Vagina (tissue), 2 donors: ENCODE data around the gene FGD2. TPM values are rescaled to one million over a fixed set of nuclear protein-coding genes. Genes with fewer than 3 reads are reported as not detected.

Experiments
- DNase-seq, 2 donors: peaks; one replicate each; pipeline ENCODE4 v3.0.0-alpha.2; 2017; ENCODE audit errors: extremely low spot score in 2 of 2
- H3K27ac ChIP-seq: fragments of 200-600 bp; sonication (generic); one replicate; pipeline ENCODE4 v1.5.1; 2019
- H3K27me3 ChIP-seq: fragments of 200-600 bp; sonication (generic); one replicate; pipeline ENCODE4 v1.5.1; 2019
- H3K36me3 ChIP-seq, 2 donors: fragments of 200-600 bp; sonication (generic); one replicate each; pipeline ENCODE4 v1.5.1; 2017 to 2019
- H3K4me1 ChIP-seq: fragments of 200-600 bp; sonication (generic); one replicate; pipeline ENCODE4 v1.5.1; 2019
- H3K4me3 ChIP-seq, 2 donors: fragments of 200-600 bp; sonication (generic); 1 replicate in 1 of 2; 2 replicates in 1 of 2; pipeline ENCODE4 v1.5.1; 2016 to 2019
- H3K9me3 ChIP-seq: fragments of 200-600 bp; sonication (generic); one replicate; pipeline ENCODE4 v1.5.1; 2019
- POLR2A ChIP-seq, 2 donors: fragments of 450-650 bp; IDR thresholded peaks; one replicate each; pipeline ENCODE4 v1.6.1; 2017; ENCODE audit warnings: antibody characterized with exemption in 2 of 2, mild to moderate bottlenecking in 2 of 2, moderate library complexity in 2 of 2
- POLR2AphosphoS5 ChIP-seq, 2 donors: sonication (generic); formaldehyde crosslinking; IDR thresholded peaks; one replicate each; pipeline ENCODE4 v1.9.0; 2017; ENCODE audit warnings: antibody characterized with exemption in 2 of 2, mild to moderate bottlenecking in 2 of 2, low read depth in 1 of 2; ENCODE audit not compliant: insufficient read depth in 1 of 2
- intact Hi-C: fragments of 100-400 bp; cut with DNase I; formaldehyde crosslinking; loops from one replicate; pipeline ENCODE4 v1.15.1; 2023
- total RNA-seq: library from RNA; depleted of rRNA; stranded (reverse); fragments of >200 nt; gene quantifications from one replicate; pipeline ENCODE4 v1.2.3, GENCODE V29; 2016
- TF ChIP-seq, protein P1 (sequence below), 3 experiments: fragments of 450-650 bp in 2 of 3; fragments of 200-600 bp in 1 of 3; sonication (generic) in 1 of 3; IDR thresholded peaks; one replicate each; pipeline ENCODE4 v1.5.1; 2017 to 2019; ENCODE audit warnings: antibody characterized with exemption in 3 of 3, mild to moderate bottlenecking in 2 of 3, moderate library complexity in 2 of 3

The FGD2 gene
- total RNA-seq, 1 donor from 2014 or later, result 20.4 TPM

DNA sequence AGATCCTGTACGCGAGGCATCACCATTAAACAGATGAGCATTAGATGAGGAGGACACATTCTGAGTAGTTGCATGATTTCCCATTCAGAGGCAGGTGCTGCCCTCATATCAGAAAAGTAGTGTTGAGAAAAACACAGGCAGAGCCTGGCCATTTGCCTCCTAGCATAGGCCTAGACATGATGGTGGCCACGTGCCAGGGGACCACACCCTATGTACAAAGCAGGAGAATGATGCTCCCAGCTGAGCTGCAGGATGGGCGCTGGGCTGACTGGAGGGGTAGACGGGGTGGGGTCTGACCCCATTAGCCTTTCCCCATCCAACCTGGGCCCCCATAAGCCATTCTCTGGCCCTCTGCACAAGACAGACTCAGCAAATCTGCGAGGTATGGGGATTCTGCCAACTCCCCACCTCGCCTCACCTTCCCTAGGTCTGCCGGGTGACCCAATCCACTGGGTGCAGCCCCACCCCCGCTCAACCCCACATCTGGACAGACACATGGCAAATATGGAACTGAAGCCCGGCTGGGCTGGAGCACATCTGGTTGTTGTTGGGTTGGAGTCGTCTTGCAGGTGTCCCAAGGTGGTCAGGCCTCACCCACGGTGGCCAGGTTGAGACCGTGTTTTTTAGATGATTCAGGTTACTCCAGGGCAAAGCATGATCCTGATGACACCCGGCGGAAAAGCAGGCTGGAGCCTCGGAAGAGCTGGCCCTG lies 37.0 kb upstream of the FGD2 start:
- Histone ChIP-seq H3K27me3 (no peaks in the 10 kb centered on the region), H3K27ac (peak overlapping the region; percentile 79), H3K4me3 (no peak overlapping the region), H3K36me3 (peaks cover 0 to 59% of the 10 kb centered on the region in 2 donors), H3K4me1 (peaks cover 70% of the 10 kb centered on the region), H3K9me3 (no peaks in the 10 kb centered on the region)
- intact Hi-C loops, result no loop called here
- TF ChIP-seq POLR2AphosphoS5 (IDR thresholded peaks at IDR 0.05; ENCODE audit: insufficient read depth in 1 of 2, low read depth in 1 of 2) (no peak), POLR2A (IDR thresholded peaks at IDR 0.05) (no peak)
- TF ChIP-seq, protein P1, sequence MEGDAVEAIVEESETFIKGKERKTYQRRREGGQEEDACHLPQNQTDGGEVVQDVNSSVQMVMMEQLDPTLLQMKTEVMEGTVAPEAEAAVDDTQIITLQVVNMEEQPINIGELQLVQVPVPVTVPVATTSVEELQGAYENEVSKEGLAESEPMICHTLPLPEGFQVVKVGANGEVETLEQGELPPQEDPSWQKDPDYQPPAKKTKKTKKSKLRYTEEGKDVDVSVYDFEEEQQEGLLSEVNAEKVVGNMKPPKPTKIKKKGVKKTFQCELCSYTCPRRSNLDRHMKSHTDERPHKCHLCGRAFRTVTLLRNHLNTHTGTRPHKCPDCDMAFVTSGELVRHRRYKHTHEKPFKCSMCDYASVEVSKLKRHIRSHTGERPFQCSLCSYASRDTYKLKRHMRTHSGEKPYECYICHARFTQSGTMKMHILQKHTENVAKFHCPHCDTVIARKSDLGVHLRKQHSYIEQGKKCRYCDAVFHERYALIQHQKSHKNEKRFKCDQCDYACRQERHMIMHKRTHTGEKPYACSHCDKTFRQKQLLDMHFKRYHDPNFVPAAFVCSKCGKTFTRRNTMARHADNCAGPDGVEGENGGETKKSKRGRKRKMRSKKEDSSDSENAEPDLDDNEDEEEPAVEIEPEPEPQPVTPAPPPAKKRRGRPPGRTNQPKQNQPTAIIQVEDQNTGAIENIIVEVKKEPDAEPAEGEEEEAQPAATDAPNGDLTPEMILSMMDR (IDR thresholded peaks at IDR 0.05), result no peak
- DNase-seq, result no peak

DNA sequence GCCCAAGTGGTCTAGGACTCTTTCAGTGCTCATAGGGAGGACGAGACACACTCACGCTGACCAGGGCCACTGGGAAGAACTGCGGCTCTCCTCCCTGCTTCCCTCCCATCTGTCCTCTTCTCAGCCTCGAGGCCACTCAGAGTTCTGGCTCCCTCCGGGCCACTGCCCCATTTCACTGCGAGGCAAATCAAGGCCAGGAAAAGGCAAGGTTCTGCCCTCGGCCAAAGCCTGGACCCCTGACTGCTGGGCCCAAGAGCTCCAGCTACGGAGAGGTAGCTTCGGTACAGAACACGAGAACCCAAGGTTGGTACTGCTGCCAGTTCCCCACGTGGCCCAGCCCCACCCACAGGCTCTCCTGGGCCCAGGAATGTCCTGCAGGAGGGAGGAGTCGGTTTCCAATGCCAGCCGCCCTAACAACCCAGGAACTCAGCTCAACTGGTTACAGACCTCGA lies 36.2 kb upstream of the FGD2 start:
- no peak for DNase-seq
- Histone ChIP-seq H3K9me3 (no peaks in the 10 kb centered on the region), H3K4me3 (no peak overlapping the region), H3K27ac (peak overlapping the region; percentile 79), H3K4me1 (peaks cover 65% of the 10 kb centered on the region), H3K27me3 (no peaks in the 10 kb centered on the region), H3K36me3 (peaks cover 0 to 68% of the 10 kb centered on the region in 2 donors)
- TF ChIP-seq, protein P1 (IDR thresholded peaks at IDR 0.05), result no peak
- TF ChIP-seq POLR2A (IDR thresholded peaks at IDR 0.05) (no peak), POLR2AphosphoS5 (IDR thresholded peaks at IDR 0.05; ENCODE audit: insufficient read depth in 1 of 2, low read depth in 1 of 2) (no peak)
- intact Hi-C loops, result no loop called here

DNA sequence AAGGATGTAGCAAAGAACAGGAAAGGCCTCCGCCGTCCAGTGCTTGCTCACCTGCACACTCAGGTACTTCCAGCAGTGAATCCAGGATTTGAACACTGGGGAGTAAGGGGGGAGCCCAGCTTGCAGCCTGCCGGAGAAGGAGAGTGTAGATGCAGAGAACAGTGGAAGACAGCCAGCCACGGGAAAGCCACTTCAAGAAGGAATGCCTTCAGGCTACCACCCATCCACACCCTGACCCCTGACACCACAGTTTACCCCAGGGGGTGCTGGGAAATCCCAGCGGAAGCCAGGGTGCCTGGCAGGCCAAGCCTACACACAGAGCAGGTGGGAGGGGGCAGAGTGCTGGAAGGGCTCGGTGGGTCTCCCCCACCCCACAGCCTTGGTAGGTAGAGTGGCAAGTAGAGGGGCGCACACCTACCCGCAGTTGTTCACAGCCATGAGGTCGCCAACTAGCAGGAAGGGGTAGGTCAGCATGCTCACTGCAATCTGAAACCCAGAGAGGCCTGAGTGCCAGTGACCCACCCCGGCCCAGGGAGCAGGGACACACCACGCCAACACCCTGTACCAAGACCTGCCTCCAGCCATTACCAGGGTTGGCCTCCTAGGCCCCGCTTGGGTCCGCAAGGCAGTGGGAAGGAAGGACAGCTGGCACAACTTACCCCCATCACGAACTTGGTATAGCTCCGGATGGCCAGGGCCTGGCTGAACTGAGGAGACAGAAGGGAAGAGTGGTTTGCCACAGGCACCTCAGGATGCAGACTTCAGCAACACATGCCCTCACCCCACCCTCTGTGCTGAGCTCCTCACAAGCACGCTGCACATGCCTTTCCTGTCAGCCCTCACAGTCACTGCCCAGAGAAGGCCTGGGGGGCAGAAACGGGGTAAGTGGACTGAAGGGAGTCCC lies 35.2 kb upstream of the FGD2 start:
- Histone ChIP-seq H3K4me1 (peaks cover 58% of the 10 kb centered on the region), H3K27me3 (no peaks in the 10 kb centered on the region), H3K9me3 (no peaks in the 10 kb centered on the region), H3K4me3 (no peak overlapping the region), H3K27ac (peak overlapping the region; percentile 79), H3K36me3 (peaks cover 0 to 78% of the 10 kb centered on the region in 2 donors)
- no peak for DNase-seq
- intact Hi-C loops, result no loop called here
- no peak for TF ChIP-seq POLR2AphosphoS5 (IDR thresholded peaks at IDR 0.05; ENCODE audit: insufficient read depth in 1 of 2, low read depth in 1 of 2)
- TF ChIP-seq, protein P1 (IDR thresholded peaks at IDR 0.05), result no peak
- TF ChIP-seq POLR2A (IDR thresholded peaks at IDR 0.05), result no peak

DNA sequence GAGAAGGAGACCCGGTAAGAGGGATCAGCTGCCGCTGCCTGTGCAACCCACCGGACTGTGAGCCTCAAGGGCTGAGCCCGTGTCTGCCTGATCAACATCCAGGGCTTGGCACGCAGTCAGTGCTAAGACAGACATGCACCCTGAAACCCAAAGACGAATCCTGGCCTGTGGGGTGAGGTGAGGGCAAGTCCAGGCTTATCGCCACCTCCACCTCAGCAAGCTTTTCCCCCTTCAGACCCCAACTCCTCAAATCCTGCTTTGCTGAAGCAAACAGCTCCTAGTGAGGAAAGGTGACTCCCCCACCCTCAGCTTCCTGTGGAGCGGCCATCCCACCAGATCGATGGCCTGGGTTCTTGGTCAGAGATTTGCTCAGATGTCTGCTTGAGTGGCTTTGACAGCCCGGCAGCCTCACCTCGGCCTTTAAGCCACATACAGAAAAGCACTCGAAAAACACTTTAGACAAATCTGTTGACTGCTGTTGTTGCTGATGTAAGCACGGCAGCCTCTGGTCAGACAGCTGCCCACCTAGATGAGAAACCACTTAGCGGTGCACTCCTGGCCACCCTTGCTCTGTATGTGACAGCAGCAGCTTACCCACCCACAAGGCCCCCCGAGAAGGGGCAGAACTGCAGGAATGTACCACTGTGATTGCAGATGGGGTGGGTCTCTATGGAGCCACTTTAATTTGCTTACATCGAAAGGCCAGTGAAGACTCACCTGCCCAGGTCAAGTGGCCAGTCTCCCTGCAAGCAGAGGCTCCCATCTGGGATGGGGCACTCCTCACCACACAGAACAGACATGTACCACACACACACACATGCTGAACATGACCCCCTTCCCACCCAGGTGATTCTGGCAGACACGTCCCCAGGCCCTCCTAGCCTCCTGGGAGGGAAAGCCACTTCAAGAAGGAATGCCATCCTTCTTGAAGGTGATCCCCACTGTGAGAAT lies 34.3 kb upstream of the FGD2 start:
- peaks cover 62% of the 10 kb centered on the region for H3K4me1 ChIP-seq
- H3K27me3 ChIP-seq, result no peaks in the 10 kb centered on the region
- no peak for DNase-seq
- intact Hi-C loops, result no loop called here
- no peak overlapping the region for H3K4me3 ChIP-seq
- TF ChIP-seq POLR2AphosphoS5 (IDR thresholded peaks at IDR 0.05; ENCODE audit: insufficient read depth in 1 of 2, low read depth in 1 of 2) (no peak), POLR2A (IDR thresholded peaks at IDR 0.05) (no peak)
- TF ChIP-seq, protein P1 (IDR thresholded peaks at IDR 0.05), result no peak
- H3K36me3 ChIP-seq, result peaks cover 0 to 87% of the 10 kb centered on the region in 2 donors
- peak overlapping the region; percentile 79 for H3K27ac ChIP-seq
- H3K9me3 ChIP-seq, result no peaks in the 10 kb centered on the region
